Bone marrow (tissue), 2 donors: ENCODE measurements around the gene ZMYM5.
"Not testable (repeated sequence)": the region's sequence is repeated elsewhere in the genome, so short reads cannot be mapped to it uniquely, and the experiment has no call there.

Source experiments
- DNase-seq, 2 donors: peaks; one replicate each; lab custom pipeline; 2025; lab: John Stamatoyannopoulos, UW

ZMYM5 gene

DNA sequence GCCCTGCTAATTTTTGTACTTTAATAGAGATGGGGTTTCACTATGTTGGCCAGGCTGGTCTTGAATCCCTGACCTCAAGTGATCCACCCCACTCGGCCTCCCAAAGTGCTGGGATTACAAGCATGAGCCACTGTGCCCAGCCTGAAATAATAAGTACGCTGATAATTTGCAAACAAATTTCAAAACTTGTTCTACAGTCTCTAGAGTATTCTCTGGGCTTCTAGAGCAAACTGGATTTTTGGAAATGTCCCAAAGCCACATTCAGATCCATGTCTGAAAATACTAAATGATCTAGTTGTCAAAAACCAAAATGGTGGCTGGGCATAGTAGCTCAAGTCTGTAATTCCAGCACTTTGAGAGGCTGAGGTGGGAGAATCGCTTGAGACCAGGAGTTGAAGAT lies 40.8 kb downstream of the ZMYM5 start:
- DNase-seq = no peak

- DNase-seq = peak in 1 of 2 donors; percentile 5
Measured at GRCh38 chr13:19818223-19818842, 45.1 kb downstream of the ZMYM5 start.

DNA sequence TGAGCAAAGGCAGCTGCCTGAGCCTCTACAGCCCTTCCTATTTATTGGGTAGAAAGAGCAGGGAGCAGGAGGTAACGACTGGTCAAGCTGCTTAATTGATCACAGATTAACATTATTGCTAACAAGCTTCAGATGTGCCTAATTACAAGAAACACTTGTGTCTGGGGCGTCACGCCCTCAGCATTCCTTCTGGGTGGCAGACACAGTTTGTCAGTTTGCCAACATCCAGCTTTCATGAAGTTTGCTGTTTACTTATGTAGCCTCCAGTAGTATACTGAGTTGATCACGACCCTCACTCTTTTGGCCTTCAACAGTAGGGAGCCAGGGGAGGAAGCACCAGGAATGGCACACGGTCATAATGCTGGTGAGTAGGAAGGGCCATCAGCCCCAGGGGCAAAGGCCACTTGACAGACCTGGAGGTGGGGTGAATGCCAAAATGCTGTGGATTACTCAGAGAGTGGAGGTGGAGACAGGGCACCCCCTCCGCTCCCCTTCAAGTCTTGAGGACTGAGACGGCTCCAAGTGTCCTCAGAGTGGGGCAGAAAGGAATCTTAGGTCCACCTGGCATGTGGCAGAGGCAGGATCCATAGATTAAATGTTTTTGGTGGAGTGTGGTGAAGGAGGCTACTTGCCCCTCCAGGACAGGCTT lies 45.8 kb downstream of the ZMYM5 start:
- no peak for DNase-seq

DNA sequence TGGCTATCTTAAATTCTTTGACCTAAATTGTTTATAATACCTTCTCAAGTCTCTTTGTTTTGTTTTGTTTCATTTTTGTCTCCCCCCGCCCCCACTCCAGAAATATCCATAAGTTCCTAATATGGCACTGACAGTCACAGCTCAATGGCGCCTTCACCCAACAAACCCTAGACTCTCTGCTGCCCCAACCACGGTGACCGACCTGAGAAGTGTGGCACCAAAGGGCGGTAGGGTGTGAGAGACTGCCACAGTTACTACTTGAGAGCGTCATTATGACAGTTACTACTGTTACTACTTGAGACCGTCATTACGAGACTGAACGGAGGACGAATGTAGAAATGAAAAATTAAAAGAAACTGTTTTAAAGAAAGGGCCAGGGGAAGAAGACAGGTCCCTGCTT lies 46.3 kb downstream of the ZMYM5 start:
- DNase-seq = no peak

GRCh38 chr13:19815842-19816241 lies 47.6 kb downstream of the ZMYM5 start:
- DNase-seq = not testable (repeated sequence)

DNA sequence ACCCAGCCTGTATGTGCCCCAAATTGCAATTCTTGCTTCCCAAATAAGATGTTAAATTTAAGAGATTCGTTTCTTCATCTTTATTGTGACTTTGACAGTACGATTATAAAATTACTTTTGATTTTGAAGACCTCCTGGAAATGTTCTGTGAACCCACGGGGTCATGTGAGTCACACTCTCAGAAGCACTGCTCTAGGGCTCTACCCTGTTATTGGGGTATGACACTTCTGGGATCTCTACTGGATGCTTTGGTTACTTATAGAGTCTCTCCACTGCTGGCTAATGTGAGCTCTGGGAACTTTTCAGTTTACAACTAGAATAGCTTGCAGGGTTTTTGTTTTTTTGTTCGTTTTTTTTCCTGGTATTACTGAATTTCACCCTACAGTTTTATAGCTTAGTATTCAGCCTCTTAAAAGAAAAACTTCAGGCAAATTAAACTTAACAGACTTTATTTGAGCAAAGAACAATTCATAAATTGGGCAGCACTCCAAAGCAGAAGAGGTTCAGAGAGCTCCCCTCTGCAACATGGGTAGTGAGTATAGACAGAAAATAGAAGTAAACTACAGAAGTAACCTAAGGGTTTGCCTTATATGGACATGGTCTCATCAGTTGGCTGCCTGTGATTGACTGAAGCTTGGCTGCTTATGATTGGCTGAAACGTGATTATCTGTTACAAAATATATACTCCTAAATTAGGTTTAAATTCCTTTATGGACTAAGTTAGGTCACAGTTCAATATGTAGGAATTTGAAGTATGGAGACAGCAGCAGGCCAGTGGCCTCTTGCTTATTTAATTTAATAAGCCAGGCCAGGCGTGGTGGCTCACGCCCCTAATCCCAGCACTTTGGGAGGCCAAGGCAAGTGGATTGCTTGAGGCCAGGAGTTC lies 52.2 kb downstream of the ZMYM5 start:
- no peak for DNase-seq

GRCh38 chr13:19810151-19810550 lies 53.3 kb downstream of the ZMYM5 start:
- DNase-seq = no peak

DNA sequence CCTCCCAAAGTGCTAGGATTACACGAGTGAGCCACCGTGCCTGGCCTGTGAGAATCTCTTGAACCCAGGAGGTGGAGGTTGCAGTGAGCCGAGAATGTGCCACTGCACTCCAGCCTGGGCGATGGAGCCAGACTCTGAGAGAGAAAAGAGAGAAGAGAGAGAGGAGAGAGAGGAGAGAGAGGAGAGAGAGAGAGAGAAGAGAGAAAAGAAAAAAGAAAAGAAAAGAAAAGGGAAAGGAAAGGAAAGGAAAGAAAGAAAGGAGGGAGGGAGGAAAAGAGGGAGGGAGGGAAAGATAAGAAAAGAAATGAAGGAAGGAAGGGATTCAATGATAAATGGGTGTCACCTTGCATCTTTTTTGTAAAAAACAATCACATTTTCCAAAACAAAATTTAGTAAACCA lies 57.7 kb downstream of the ZMYM5 start:
- DNase-seq = no peak

- no peak for DNase-seq
Measured at GRCh38 chr13:19795956-19796355, 67.5 kb downstream of the ZMYM5 start.

GRCh38 chr13:19794631-19795030 lies 68.8 kb downstream of the ZMYM5 start:
- DNase-seq = no peak

DNA sequence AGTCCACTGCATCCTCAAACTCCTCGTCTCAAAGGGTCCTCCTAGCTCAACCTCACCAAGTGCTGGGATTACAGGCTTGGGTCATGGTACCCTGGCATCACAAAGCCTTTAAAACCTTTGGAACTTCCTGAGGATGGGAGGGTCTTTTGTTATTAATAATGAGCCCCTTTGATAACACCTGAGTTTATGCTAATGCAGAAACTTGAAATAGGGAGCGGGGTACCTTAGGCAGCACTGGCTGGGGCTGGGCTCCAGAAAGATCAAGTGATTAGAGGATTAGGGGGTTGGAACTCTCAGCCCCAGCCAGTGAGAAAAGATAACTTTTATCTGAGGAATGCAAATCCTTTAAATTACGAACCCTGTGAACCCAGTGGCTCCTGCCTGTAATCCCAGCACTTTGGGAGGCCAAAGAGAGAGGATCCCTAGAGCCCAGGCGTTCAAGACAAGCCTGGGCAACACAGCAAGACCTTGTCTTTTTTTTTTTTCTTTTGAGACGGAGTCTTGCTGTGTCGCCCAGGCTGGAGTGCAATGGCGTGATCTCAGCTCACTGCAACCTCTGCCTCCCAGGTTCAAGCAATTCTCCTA lies 71.4 kb downstream of the ZMYM5 start:
- no peak for DNase-seq

- peak; percentile 76 to 94 for DNase-seq
Measured at GRCh38 chr13:19782727-19783682, 80.4 kb downstream of the ZMYM5 start, which contains the start of gene PSPC1. TSS of gene PSPC1 (minus strand) at chr13:19782945. CDS start at chr13:19782757, 188 bp downstream.

DNA sequence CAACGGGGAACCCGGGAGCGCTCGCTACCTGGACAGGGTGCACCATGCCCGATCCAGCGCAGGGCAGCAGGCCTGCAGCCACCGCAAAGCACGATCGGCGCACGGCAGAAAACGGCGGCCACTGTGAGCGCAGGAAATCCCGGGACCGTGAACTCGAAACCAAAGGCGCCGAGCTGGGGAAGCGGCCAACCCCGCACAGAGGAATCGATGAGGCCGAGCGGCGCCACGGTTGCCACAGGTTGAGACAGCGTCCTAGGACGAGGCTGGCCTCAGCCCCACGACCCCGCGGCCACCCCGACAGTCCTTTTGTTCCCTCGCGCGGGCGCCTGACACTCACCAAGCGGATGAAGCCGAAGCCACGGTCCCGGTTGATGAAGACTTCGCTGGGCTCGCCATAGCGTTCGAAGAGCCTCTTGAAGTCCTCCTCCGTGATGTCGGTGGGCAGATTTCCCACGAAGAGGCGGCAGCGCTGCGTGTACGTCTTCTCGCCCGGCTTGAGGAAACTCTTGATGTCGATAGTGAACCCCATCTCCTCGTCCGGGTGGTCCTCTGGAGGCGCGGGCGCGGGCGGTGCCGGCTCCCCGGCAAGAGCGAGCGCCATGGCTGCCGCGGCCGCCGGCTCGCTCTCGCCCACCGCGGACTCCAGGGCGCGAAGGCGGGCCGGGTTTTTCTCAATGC lies 81.3 kb downstream of the ZMYM5 start:
- DNase-seq = peak in 1 of 2 donors; percentile 69

- no peak for DNase-seq
Measured at GRCh38 chr13:19781526-19781925, 81.9 kb downstream of the ZMYM5 start.

- DNase-seq = not testable (repeated sequence)
Measured at GRCh38 chr13:19780753-19781418, 82.6 kb downstream of the ZMYM5 start.
